ENCODE data around the gene PAGR1. TPM values are rescaled to one million over a fixed set of nuclear protein-coding genes. Genes with fewer than 3 reads are reported as not detected.
"Not testable (repeated sequence)": the region's sequence is repeated elsewhere in the genome, so short reads cannot be mapped to it uniquely, and the experiment has no call there.

PAGR1 gene
- polyA plus RNA-seq, 1 of the 3 experiments (the other 2 are of a cell fraction): 57.7 TPM

GRCh38 chr16:29864205-29864604 lies 48.3 kb downstream of the PAGR1 start:
- WGBS (ENCODE audit: low lambda C conversion rate): 65% methylated on average over 9 of the region's 9 CpGs

DNA sequence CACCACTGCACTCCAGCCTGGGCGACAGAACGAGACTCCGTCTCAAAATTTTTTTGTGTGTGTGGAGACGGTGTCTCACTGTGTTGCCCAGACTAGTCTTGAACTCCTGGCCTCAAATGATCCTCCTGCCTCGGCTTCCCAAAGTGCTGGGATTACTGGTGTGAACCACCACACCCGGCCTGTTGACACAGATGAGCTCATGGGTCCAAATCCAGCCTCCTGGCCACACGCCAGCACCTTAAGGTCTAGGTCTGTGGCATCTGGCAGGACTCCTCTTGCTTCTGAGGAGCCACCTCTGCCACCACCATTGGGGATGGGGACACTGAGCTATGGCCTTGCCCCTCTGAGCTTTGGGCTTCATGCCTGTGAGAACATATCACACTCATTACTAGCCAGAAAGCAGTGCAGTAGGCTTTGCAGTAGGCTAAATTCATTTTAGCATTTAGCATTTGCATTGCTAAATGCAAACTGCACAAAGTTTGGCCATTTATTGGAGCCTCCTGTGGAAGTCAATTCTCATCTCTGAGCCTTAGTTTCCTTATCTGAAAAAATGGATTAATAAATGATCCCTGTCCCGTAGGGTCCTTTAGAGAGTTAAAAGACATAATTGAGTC lies 52.6 kb downstream of the PAGR1 start:
- ChIA-PET POLR2A (interaction anchor here (1.0 kb wide), 1 partner anchor 9 kb away, joined by 3 read pairs; no protein-coding TSS in a partner anchor), CTCF (interaction anchor here (1.1 to 1.4 kb wide), 3 partner anchors 15 to 52 kb away, joined by 4 to 8 read pairs (median 5); partner anchors contain the start of gene PAGR1)
- H3K9me2 ChIP-seq: no peaks in the 10 kb centered on the region
- H3K4me1 ChIP-seq (ENCODE audit: control insufficient read depth in 1 of 2, insufficient read depth in 2 of 2, low read depth in 1 of 2, low read length in 1 of 2): peaks cover 0 to 4% of the 10 kb centered on the region in 2 experiments; a peak in 1 of 4 replicates
- H3F3A ChIP-seq (replicated peaks; ENCODE audit: insufficient read depth): no peaks in the 10 kb centered on the region
- no peaks in the 10 kb centered on the region for H3K27me3 ChIP-seq (ENCODE audit: insufficient read depth)
- H2AFZ ChIP-seq (ENCODE audit: low read depth): no peak overlapping the region
- H3K79me2 ChIP-seq (ENCODE audit: insufficient read depth): no peaks in the 10 kb centered on the region
- TF ChIP-seq SMC3 (IDR thresholded peaks at IDR 0.05; ENCODE audit: low read depth, low read length) (no peak), FOXM1 (IDR thresholded peaks at IDR 0.05; ENCODE audit: low read depth) (no peak), ZBTB33 (IDR thresholded peaks at IDR 0.05; ENCODE audit: borderline replicate concordance, low read depth) (no peak), NRF1 (IDR thresholded peaks at IDR 0.05; ENCODE audit: low read depth, low read length) (no peak)
- TF ChIP-seq, protein P1, sequence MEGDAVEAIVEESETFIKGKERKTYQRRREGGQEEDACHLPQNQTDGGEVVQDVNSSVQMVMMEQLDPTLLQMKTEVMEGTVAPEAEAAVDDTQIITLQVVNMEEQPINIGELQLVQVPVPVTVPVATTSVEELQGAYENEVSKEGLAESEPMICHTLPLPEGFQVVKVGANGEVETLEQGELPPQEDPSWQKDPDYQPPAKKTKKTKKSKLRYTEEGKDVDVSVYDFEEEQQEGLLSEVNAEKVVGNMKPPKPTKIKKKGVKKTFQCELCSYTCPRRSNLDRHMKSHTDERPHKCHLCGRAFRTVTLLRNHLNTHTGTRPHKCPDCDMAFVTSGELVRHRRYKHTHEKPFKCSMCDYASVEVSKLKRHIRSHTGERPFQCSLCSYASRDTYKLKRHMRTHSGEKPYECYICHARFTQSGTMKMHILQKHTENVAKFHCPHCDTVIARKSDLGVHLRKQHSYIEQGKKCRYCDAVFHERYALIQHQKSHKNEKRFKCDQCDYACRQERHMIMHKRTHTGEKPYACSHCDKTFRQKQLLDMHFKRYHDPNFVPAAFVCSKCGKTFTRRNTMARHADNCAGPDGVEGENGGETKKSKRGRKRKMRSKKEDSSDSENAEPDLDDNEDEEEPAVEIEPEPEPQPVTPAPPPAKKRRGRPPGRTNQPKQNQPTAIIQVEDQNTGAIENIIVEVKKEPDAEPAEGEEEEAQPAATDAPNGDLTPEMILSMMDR (IDR thresholded peaks at IDR 0.05): no peak
- no peaks in the 10 kb centered on the region for H4K20me1 ChIP-seq (ENCODE audit: insufficient read depth)
- H3K4me3 ChIP-seq (ENCODE audit: low read depth in 2 of 2, low read length in 1 of 2): no peak overlapping the region
- no peaks in the 10 kb centered on the region for H3K9me3 ChIP-seq
- no peaks in the 10 kb centered on the region for H3K36me3 ChIP-seq (replicated peaks in 1 of 2; ENCODE audit: control insufficient read depth in 1 of 2, insufficient read depth in 2 of 2, low read length in 1 of 2)
- 77% methylated on average over 6 of the region's 8 CpGs for WGBS (ENCODE audit: low lambda C conversion rate)
- no peak overlapping the region for H3K27ac ChIP-seq (ENCODE audit: low read depth in 2 of 2, low read length in 1 of 2)
- no peak overlapping the region for H3K4me2 ChIP-seq
- no peak overlapping the region for H3K9ac ChIP-seq
- DNase-seq: no peak

More at GRCh38 chr16:29864205-29864604, 48.3 kb downstream of the PAGR1 start:
- H3K4me2 ChIP-seq: no peak overlapping the region
- no peak overlapping the region for H2AFZ ChIP-seq (ENCODE audit: low read depth)
- TF ChIP-seq, protein P2, sequence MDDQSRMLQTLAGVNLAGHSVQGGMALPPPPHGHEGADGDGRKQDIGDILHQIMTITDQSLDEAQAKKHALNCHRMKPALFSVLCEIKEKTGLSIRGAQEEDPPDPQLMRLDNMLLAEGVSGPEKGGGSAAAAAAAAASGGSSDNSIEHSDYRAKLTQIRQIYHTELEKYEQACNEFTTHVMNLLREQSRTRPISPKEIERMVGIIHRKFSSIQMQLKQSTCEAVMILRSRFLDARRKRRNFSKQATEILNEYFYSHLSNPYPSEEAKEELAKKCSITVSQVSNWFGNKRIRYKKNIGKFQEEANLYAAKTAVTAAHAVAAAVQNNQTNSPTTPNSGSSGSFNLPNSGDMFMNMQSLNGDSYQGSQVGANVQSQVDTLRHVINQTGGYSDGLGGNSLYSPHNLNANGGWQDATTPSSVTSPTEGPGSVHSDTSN (IDR thresholded peaks at IDR 0.05): no peak
- TF ChIP-seq RXRA (IDR thresholded peaks at IDR 0.05; ENCODE audit: borderline replicate concordance, low read depth): no peak
- TF ChIP-seq TCF12 (IDR thresholded peaks at IDR 0.05): no peak
- TF ChIP-seq POLR2AphosphoS5 (IDR thresholded peaks at IDR 0.05; ENCODE audit: low read depth, low read length): no peak
- no peak for TF ChIP-seq RCOR1 (IDR thresholded peaks at IDR 0.05; ENCODE audit: low read length)
- no peak for TF ChIP-seq TAF1 (IDR thresholded peaks at IDR 0.05; ENCODE audit: borderline replicate concordance, low read depth, low read length)
- TF ChIP-seq, protein P1 (IDR thresholded peaks at IDR 0.05): no peak
- no peak for TF ChIP-seq NFIC (IDR thresholded peaks at IDR 0.05; ENCODE audit: borderline replicate concordance)
- TF ChIP-seq FOXJ3 (CRISPR knock-in tag; IDR thresholded peaks at IDR 0.05): no peak
- TF ChIP-seq RAD21 (IDR thresholded peaks at IDR 0.05; ENCODE audit: low read length): no peak
- H4K20me1 ChIP-seq (ENCODE audit: insufficient read depth): no peaks in the 10 kb centered on the region
- peaks cover 18% of the 10 kb centered on the region for H3K79me2 ChIP-seq (ENCODE audit: insufficient read depth)
- peaks cover 5 to 7% of the 10 kb centered on the region in 2 experiments for H3K36me3 ChIP-seq (replicated peaks in 1 of 2; ENCODE audit: control insufficient read depth in 1 of 2, insufficient read depth in 2 of 2, low read length in 1 of 2)
- CTCF ChIA-PET: interaction anchor here (0.7 to 1.6 kb wide), 4 partner anchors 8 to 167 kb away, joined by 3 to 5 read pairs (median 4); no protein-coding TSS in a partner anchor
- H3F3A ChIP-seq (replicated peaks; ENCODE audit: insufficient read depth): no peaks in the 10 kb centered on the region
- H3K4me3 ChIP-seq (ENCODE audit: low read depth in 2 of 2, low read length in 1 of 2): no peak overlapping the region
- H3K27me3 ChIP-seq (ENCODE audit: insufficient read depth): no peaks in the 10 kb centered on the region
- POLR2A ChIA-PET: interaction anchor here (0.6 kb wide), 1 partner anchor 27 kb away, joined by 4 read pairs; no protein-coding TSS in a partner anchor
- H3K9me3 ChIP-seq: no peaks in the 10 kb centered on the region
- no peak overlapping the region for H3K27ac ChIP-seq (ENCODE audit: low read depth in 2 of 2, low read length in 1 of 2)
- no peak for DNase-seq
- H3K9ac ChIP-seq: no peak overlapping the region
- peaks cover 0 to 17% of the 10 kb centered on the region in 2 experiments; a peak in 1 of 4 replicates for H3K4me1 ChIP-seq (ENCODE audit: control insufficient read depth in 1 of 2, insufficient read depth in 2 of 2, low read depth in 1 of 2, low read length in 1 of 2)
- H3K9me2 ChIP-seq: no peaks in the 10 kb centered on the region

DNA sequence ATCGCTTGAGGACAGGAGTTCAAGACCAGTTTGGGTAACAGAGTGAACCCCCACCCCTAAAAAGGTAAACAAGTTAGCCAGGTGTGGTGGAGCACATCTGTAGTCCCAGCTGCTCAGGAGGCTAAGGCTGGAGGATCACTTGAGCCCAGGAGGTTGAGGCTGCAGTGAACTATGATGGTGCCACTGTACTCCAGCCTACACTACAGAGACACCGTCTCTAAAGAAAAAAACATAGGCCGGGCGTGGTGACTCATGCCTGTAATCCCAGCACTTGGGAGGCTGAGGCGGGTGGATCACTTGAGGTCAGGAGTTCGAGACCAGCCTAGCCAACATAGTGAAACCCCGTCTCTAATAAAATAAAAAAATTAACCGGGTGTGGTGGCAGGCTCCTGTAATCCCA lies 53.1 kb downstream of the PAGR1 start:
- H3K9ac ChIP-seq; H3K9me3 ChIP-seq; POLR2A ChIA-PET; H3K79me2 ChIP-seq (ENCODE audit: insufficient read depth); H3F3A ChIP-seq (replicated peaks; ENCODE audit: insufficient read depth); H3K9me2 ChIP-seq; H3K4me2 ChIP-seq; H2AFZ ChIP-seq (ENCODE audit: low read depth); H3K4me1 ChIP-seq (ENCODE audit: control insufficient read depth in 1 of 2, insufficient read depth in 2 of 2, low read depth in 1 of 2, low read length in 1 of 2); H3K27me3 ChIP-seq (ENCODE audit: insufficient read depth); H4K20me1 ChIP-seq (ENCODE audit: insufficient read depth); DNase-seq; H3K36me3 ChIP-seq (replicated peaks in 1 of 2; ENCODE audit: control insufficient read depth in 1 of 2, insufficient read depth in 2 of 2, low read length in 1 of 2); H3K27ac ChIP-seq (ENCODE audit: low read depth in 2 of 2, low read length in 1 of 2); H3K4me3 ChIP-seq (ENCODE audit: low read depth in 2 of 2, low read length in 1 of 2): not testable (repeated sequence)
- CTCF ChIA-PET: interaction anchor here (1.4 kb wide), 1 partner anchor 21 kb away, joined by 8 read pairs; no protein-coding TSS in a partner anchor
- 91% methylated on average over 8 of the region's 8 CpGs for WGBS (ENCODE audit: low lambda C conversion rate)
